RWPE2 (cell line): ENCODE measurements around the gene E2F6.
A peak's percentile ranks its signal among the peaks of the same experiment; 100 is the strongest.

Experiments
- ATAC-seq: fragments of 200-7000 bp; cut with Tn5 transposase; 3 replicates; pipeline ENCODE4 v1.9.1; 2021; ENCODE audit warnings: low read depth
- DNase-seq: peaks from one replicate; pipeline ENCODE4 v3.0.0-alpha.2; 2020; ENCODE audit warnings: low spot score
- H3K27ac ChIP-seq: fragments of 450-650 bp; 2 replicates; pipeline ENCODE4 v1.5.1; 2017; ENCODE audit warnings: mild to moderate bottlenecking; ENCODE audit not compliant: poor library complexity, severe bottlenecking
- H3K27me3 ChIP-seq: fragments of 250-450 bp; sonication (Bioruptor Pico); 2 replicates; pipeline ENCODE4 v1.5.1; 2021; ENCODE audit warnings: mild to moderate bottlenecking, moderate library complexity; ENCODE audit not compliant: insufficient read depth, poor library complexity, severe bottlenecking
- H3K36me3 ChIP-seq: fragments of 250-450 bp; sonication (Bioruptor Pico); 2 replicates; pipeline ENCODE4 v1.5.1; 2020; ENCODE audit warnings: low read depth, mild to moderate bottlenecking, moderate library complexity
- H3K4me1 ChIP-seq: fragments of 250-450 bp; sonication (Bioruptor Pico); 2 replicates; pipeline ENCODE4 v1.5.1; 2021; ENCODE audit warnings: mild to moderate bottlenecking, moderate library complexity; ENCODE audit not compliant: insufficient read depth, poor library complexity, severe bottlenecking
- H3K4me3 ChIP-seq: fragments of 250-450 bp; sonication (Bioruptor Pico); 2 replicates; pipeline ENCODE4 v1.5.1; 2021; ENCODE audit warnings: mild to moderate bottlenecking, moderate library complexity; ENCODE audit not compliant: severe bottlenecking
- H3K9me3 ChIP-seq: fragments of 250-450 bp; sonication (Bioruptor Pico); 2 replicates; pipeline ENCODE4 v1.5.1; 2021; ENCODE audit warnings: mild to moderate bottlenecking, moderate library complexity; ENCODE audit not compliant: severe bottlenecking
- TF ChIP-seq, protein P1 (sequence below): fragments of 450-650 bp; IDR thresholded peaks from one replicate; pipeline ENCODE4 v1.5.1; 2017; ENCODE audit warnings: mild to moderate bottlenecking, moderate library complexity; ENCODE audit not compliant: poor library complexity, severe bottlenecking

The E2F6 gene

GRCh38 chr2:11416186-11416585 lies 49.8 kb downstream of the E2F6 start:
- ATAC-seq (no peak), DNase-seq (no peak)
- H3K9me3 ChIP-seq: no peaks in the 10 kb centered on the region
- no peak overlapping the region for H3K27ac ChIP-seq
- H3K4me1 ChIP-seq: no peaks in the 10 kb centered on the region
- H3K27me3 ChIP-seq: no peaks in the 10 kb centered on the region
- TF ChIP-seq, protein P1, sequence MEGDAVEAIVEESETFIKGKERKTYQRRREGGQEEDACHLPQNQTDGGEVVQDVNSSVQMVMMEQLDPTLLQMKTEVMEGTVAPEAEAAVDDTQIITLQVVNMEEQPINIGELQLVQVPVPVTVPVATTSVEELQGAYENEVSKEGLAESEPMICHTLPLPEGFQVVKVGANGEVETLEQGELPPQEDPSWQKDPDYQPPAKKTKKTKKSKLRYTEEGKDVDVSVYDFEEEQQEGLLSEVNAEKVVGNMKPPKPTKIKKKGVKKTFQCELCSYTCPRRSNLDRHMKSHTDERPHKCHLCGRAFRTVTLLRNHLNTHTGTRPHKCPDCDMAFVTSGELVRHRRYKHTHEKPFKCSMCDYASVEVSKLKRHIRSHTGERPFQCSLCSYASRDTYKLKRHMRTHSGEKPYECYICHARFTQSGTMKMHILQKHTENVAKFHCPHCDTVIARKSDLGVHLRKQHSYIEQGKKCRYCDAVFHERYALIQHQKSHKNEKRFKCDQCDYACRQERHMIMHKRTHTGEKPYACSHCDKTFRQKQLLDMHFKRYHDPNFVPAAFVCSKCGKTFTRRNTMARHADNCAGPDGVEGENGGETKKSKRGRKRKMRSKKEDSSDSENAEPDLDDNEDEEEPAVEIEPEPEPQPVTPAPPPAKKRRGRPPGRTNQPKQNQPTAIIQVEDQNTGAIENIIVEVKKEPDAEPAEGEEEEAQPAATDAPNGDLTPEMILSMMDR: no peak
- no peaks in the 10 kb centered on the region for H3K36me3 ChIP-seq
- H3K4me3 ChIP-seq: no peak overlapping the region

DNA sequence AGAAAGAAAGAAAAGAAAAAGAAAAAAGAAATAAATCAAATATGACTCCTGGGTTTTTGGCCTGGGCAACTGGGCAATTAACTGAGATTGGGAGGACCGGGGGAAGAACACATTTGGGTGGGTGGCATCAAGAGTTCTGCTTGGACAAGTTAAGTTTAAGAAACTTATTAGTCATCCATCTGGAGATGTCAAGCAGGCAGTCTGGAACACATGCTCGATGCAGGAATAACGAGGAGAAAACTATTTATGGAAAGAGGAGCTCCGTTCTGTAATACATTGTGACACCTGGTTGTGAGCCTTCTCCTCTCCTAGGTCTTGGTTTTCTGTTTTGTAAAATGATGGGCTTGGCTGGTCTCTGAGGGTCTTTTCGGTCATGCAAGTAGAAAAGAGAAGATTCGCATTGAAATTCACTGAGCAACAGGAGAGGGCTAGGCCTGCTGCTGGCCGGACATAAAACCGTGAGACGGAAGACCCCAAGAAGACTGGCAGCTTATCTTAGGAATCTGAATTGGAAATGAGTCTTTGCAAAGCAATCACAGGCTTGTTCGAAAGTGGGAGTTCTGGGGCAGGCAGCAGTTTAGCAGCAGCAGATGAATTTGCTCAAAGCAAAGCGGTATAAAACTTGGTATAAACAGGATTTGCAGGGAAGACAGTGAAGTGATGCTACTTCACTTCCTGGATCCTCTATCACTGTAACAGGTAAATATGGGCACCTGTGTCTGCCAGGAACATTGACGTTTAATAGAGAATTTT lies 51.4 kb downstream of the E2F6 start:
- no peaks in the 10 kb centered on the region for H3K9me3 ChIP-seq
- ATAC-seq: no peak
- no peak for DNase-seq
- no peaks in the 10 kb centered on the region for H3K36me3 ChIP-seq
- TF ChIP-seq, protein P1: no peak
- H3K4me3 ChIP-seq: no peak overlapping the region
- no peaks in the 10 kb centered on the region for H3K4me1 ChIP-seq
- H3K27me3 ChIP-seq: no peaks in the 10 kb centered on the region
- no peak overlapping the region for H3K27ac ChIP-seq

- Histone ChIP-seq H3K36me3 (no peaks in the 10 kb centered on the region), H3K27me3 (no peaks in the 10 kb centered on the region), H3K4me3 (no peak overlapping the region), H3K27ac (no peak overlapping the region), H3K9me3 (no peaks in the 10 kb centered on the region), H3K4me1 (no peaks in the 10 kb centered on the region)
- no peak for DNase-seq
- ATAC-seq: no peak
- TF ChIP-seq, protein P1: no peak
These were observed 53.5 kb downstream of the E2F6 start for GRCh38 chr2:11412449-11412810.

DNA sequence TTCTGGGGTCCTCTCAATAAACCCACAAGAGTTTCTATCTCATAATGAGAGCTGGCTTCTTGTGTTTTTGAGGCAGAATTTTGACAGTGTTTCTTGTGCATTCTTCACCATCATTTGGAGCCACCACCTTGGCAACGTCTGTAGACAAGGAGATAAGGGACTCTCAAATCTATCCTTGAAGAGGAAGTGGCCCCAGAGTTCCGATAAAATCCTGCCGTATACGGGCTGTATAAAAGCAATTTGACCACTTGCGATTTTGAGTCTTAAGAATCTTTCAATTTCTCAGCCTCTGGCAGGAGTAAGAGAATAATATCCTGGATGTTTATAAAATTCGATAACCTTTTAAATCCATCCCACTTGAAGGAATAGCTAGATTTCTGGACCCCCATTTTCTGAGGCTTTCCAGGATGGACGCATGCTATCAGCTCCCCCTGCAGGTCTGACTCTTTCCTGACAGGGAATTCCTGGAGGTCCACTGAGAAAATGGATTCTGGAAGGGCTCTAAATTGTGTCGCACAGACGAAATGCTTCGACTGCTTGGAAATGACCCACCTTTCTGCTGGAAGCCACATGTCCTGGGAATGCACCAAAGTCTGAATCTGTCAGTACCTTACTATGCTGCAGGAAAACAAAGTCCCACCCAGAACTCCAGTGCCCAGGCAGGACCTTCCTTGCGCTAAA lies 54.1 kb downstream of the E2F6 start:
- Histone ChIP-seq H3K36me3 (no peaks in the 10 kb centered on the region), H3K4me1 (no peaks in the 10 kb centered on the region), H3K9me3 (no peaks in the 10 kb centered on the region), H3K4me3 (peak overlapping the region; percentile 9), H3K27me3 (no peaks in the 10 kb centered on the region), H3K27ac (no peak overlapping the region)
- TF ChIP-seq, protein P1: peak; percentile 83
- ATAC-seq: no peak
- no peak for DNase-seq

GRCh38 chr2:11411244-11411643 lies 54.7 kb downstream of the E2F6 start:
- TF ChIP-seq, protein P1: no peak
- Histone ChIP-seq H3K27me3 (no peaks in the 10 kb centered on the region), H3K4me1 (no peaks in the 10 kb centered on the region), H3K4me3 (no peak overlapping the region), H3K27ac (no peak overlapping the region), H3K36me3 (no peaks in the 10 kb centered on the region), H3K9me3 (no peaks in the 10 kb centered on the region)
- no peak for ATAC-seq
- DNase-seq: no peak
